ENCODE results near the gene TUBA1C. TPM values are rescaled to one million over a fixed set of nuclear protein-coding genes. Genes with fewer than 3 reads are reported as not detected.

The TUBA1C gene
- total and polyA plus RNA-seq, 2 of the 4 experiments (the other 2 are of a cell fraction) = 1,420 to 2,555 TPM

DNA sequence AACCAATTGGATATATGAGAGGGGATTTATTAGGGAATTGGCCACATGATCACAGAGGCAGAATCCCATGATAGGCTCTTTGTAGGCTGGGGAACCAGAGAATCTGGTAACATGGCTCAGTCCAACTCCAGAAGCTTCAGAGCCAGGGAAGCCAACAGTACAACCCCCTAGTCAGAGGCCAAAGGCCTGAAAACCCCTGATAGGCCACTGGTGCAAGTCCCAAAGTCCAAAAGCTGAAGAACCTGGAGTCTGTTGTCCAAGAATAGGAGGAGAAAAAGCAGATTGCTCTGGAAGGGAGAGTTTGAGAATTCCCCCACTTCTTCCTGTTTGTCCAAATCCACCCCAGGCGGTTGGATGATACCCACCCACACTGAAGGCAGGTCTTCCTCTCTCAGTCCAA, 49.9 kb downstream of the TUBA1C start:
- WGBS, 2 experiments (ENCODE audit: extremely low coverage in 2 of 2, insufficient read length in 1 of 2) = no CpG with 5 or more reads among the region's 1 CpG
- Histone ChIP-seq H2AK5ac (ENCODE audit: low read depth, low read length) (no peak overlapping the region), H3K79me1 (ENCODE audit: low read depth in 1 of 2, low read length in 2 of 2) (no peaks in the 10 kb centered on the region), H3K27me3 (ENCODE audit: control insufficient read depth, insufficient read depth, low read length) (peaks cover 4% of the 10 kb centered on the region), H3K27ac (ENCODE audit: insufficient read depth, low read length) (no peak overlapping the region), H2AFZ (replicated peaks; ENCODE audit: low read length, poor library complexity) (no peak overlapping the region), H4K5ac (ENCODE audit: low read depth, low read length) (no peak overlapping the region), H3K9me3 (ENCODE audit: control insufficient read depth, insufficient read depth, low read length) (no peaks in the 10 kb centered on the region), H3K9ac (ENCODE audit: low read depth, low read length) (no peak overlapping the region), H3K4me3 (ENCODE audit: insufficient read depth, low read depth, low read length) (no peak overlapping the region), H4K91ac (ENCODE audit: insufficient read depth, low read depth, low read length) (no peak overlapping the region), H3K9me1 (ENCODE audit: insufficient read depth, low read length) (no peaks in the 10 kb centered on the region), H2BK15ac (ENCODE audit: low read depth, low read length) (no peak overlapping the region), H3K4me2 (ENCODE audit: low read depth, low read length) (no peak overlapping the region), H3K14ac (replicated peaks; ENCODE audit: low read depth, low read length) (no peak overlapping the region), H4K20me1 (ENCODE audit: insufficient read depth, low read length) (no peaks in the 10 kb centered on the region), H3K4ac (ENCODE audit: low read depth, low read length) (no peak overlapping the region), H4K8ac (ENCODE audit: low read depth in 2 of 2, low read length in 2 of 2) (no peak overlapping the region), H2AK9ac (replicated peaks; ENCODE audit: low read depth, low read length, poor library complexity) (peak overlapping the region; percentile 16), H3K18ac (ENCODE audit: low read depth, low read length) (no peak overlapping the region), H3K4me1 (ENCODE audit: control insufficient read depth, insufficient read depth, low read length) (no peaks in the 10 kb centered on the region), H3K36me3 (ENCODE audit: control insufficient read depth, insufficient read depth, low read length) (no peaks in the 10 kb centered on the region), H2BK5ac (ENCODE audit: low read depth, low read length, poor library complexity, severe bottlenecking) (no peak overlapping the region), H2BK120ac (ENCODE audit: low read depth, low read length) (no peak overlapping the region), H3K23ac (ENCODE audit: low read depth, low read length) (no peak overlapping the region), H3K56ac (ENCODE audit: extremely low read depth, insufficient read depth, low read length) (no peak overlapping the region), H2BK20ac (ENCODE audit: low read depth, low read length) (no peak overlapping the region)
- POLR2A ChIA-PET (ENCODE audit: unreplicated experiment) = no interaction called here
- intact Hi-C loops (cut with micrococcal nuclease) = no loop called here
- BruUV-seq (replicated peaks) = no TSS peak
- CTCF ChIA-PET = no interaction called here
- no peak for DNase-seq
- TF ChIP-seq, protein P1, sequence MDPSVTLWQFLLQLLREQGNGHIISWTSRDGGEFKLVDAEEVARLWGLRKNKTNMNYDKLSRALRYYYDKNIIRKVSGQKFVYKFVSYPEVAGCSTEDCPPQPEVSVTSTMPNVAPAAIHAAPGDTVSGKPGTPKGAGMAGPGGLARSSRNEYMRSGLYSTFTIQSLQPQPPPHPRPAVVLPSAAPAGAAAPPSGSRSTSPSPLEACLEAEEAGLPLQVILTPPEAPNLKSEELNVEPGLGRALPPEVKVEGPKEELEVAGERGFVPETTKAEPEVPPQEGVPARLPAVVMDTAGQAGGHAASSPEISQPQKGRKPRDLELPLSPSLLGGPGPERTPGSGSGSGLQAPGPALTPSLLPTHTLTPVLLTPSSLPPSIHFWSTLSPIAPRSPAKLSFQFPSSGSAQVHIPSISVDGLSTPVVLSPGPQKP (IDR thresholded peaks at IDR 0.05; ENCODE audit: borderline replicate concordance, low read depth, low read length) = no peak
- TF ChIP-seq, protein P2, sequence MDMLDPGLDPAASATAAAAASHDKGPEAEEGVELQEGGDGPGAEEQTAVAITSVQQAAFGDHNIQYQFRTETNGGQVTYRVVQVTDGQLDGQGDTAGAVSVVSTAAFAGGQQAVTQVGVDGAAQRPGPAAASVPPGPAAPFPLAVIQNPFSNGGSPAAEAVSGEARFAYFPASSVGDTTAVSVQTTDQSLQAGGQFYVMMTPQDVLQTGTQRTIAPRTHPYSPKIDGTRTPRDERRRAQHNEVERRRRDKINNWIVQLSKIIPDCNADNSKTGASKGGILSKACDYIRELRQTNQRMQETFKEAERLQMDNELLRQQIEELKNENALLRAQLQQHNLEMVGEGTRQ (IDR thresholded peaks at IDR 0.05; ENCODE audit: low read depth, low read length) = no peak
- TF ChIP-seq BHLHE40 (IDR thresholded peaks at IDR 0.05; ENCODE audit: low read depth, low read length) (no peak), CHD1 (IDR thresholded peaks at IDR 0.05; ENCODE audit: low read depth, low read length) (no peak), MXI1 (IDR thresholded peaks at IDR 0.05; ENCODE audit: borderline replicate concordance, low read depth, low read length) (no peak), MAZ (IDR thresholded peaks at IDR 0.05; ENCODE audit: borderline replicate concordance, low read depth, low read length) (no peak), NFE2L2 (IDR thresholded peaks at IDR 0.05; ENCODE audit: low read depth, low read length) (no peak), RFX5 (IDR thresholded peaks at IDR 0.05; ENCODE audit: low read depth, low read length) (no peak), SMC3 (IDR thresholded peaks at IDR 0.05; ENCODE audit: low read depth, low read length) (no peak), POLR2A (IDR thresholded peaks at IDR 0.05; ENCODE audit: low read depth, low read length) (no peak), RAD21 (IDR thresholded peaks at IDR 0.05; ENCODE audit: low read length) (no peak), CEBPB (IDR thresholded peaks at IDR 0.05; ENCODE audit: low read depth, low read length) (no peak), MAFK (IDR thresholded peaks at IDR 0.05; ENCODE audit: low read depth, low read length) (no peak), FOS (IDR thresholded peaks at IDR 0.05; ENCODE audit: low read depth, low read length) (no peak), RCOR1 (IDR thresholded peaks at IDR 0.05; ENCODE audit: insufficient replicate concordance, low read length) (no peak)
- TF ChIP-seq, protein P3, sequence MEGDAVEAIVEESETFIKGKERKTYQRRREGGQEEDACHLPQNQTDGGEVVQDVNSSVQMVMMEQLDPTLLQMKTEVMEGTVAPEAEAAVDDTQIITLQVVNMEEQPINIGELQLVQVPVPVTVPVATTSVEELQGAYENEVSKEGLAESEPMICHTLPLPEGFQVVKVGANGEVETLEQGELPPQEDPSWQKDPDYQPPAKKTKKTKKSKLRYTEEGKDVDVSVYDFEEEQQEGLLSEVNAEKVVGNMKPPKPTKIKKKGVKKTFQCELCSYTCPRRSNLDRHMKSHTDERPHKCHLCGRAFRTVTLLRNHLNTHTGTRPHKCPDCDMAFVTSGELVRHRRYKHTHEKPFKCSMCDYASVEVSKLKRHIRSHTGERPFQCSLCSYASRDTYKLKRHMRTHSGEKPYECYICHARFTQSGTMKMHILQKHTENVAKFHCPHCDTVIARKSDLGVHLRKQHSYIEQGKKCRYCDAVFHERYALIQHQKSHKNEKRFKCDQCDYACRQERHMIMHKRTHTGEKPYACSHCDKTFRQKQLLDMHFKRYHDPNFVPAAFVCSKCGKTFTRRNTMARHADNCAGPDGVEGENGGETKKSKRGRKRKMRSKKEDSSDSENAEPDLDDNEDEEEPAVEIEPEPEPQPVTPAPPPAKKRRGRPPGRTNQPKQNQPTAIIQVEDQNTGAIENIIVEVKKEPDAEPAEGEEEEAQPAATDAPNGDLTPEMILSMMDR (conservative IDR thresholded peaks at IDR 0.05; ENCODE audit: low read depth, low read length) = no peak
- in situ Hi-C loops (cut with MboI; ENCODE audit: low sequenced_read_pairs) = no loop called here
- dilution Hi-C loops (cut with HindIII; ENCODE audit: low sequenced_read_pairs, unreplicated experiment) = no loop called here
- ATAC-seq (ENCODE audit: low read depth) = no peak

All from IMR-90 (cell line).